ENCODE data around the gene GALNT14. TPM values are rescaled to one million over a fixed set of nuclear protein-coding genes. Genes with fewer than 3 reads are reported as not detected.

The GALNT14 gene
- total RNA-seq, 2 donors from 2014 or later: 1.6 TPM; not detected in 1

DNA sequence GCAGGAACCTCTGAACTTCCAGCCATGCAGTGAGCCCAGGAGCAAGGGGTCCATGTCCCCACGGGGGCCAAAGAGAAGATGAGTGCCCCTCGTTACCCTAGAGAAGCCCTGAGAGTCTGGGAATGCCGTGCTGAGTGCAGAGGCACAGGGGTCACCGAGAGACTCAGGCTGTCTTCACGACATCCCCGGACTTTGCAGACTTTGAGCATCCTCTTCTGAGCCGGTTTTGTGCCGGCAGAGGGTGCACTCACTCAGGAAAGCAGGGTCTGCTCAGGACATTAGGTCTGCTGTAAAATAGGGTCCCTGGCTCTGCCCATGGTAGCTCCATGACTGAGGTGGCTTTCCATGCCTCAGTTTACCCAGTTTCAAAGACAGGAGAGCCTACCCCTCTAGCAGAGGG lies 71.0 kb downstream of the GALNT14 start:
- Histone ChIP-seq H3K4me3 (no peak overlapping the region), H3K27ac (no peak overlapping the region), H3K4me1 (ENCODE audit: control insufficient read depth in 1 of 2, low read depth in 2 of 2) (no peaks in the 10 kb centered on the region), H3K27me3 (replicated peaks; ENCODE audit: insufficient read depth) (no peaks in the 10 kb centered on the region), H3K36me3 (no peaks in the 10 kb centered on the region), H3K9me3 (no peaks in the 10 kb centered on the region)
- ATAC-seq (ENCODE audit: insufficient number of reproducible peaks, low FRiP score, low read depth) (no peak), DNase-seq (ENCODE audit: low spot score) (no peak)
- TF ChIP-seq, protein P1, sequence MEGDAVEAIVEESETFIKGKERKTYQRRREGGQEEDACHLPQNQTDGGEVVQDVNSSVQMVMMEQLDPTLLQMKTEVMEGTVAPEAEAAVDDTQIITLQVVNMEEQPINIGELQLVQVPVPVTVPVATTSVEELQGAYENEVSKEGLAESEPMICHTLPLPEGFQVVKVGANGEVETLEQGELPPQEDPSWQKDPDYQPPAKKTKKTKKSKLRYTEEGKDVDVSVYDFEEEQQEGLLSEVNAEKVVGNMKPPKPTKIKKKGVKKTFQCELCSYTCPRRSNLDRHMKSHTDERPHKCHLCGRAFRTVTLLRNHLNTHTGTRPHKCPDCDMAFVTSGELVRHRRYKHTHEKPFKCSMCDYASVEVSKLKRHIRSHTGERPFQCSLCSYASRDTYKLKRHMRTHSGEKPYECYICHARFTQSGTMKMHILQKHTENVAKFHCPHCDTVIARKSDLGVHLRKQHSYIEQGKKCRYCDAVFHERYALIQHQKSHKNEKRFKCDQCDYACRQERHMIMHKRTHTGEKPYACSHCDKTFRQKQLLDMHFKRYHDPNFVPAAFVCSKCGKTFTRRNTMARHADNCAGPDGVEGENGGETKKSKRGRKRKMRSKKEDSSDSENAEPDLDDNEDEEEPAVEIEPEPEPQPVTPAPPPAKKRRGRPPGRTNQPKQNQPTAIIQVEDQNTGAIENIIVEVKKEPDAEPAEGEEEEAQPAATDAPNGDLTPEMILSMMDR (IDR thresholded peaks at IDR 0.05): no peak

DNA sequence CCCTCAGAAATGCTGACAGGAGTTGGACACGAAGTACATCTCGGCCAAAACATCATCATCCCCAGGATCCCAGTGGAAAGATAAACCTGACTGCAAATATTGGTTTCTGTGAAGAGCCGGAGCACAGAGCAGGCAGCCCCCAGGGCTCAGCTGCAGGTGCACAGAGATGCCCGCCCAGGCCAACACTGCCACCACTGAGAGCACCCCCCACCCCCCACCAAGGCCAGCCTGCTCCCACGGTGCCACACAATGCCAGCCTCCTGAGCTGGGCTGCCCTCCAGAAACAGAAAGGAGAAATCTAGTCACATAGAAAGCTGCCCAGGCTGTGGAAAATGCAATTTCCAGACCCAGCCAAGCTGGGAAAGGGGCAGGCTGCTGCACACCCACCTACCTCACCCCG lies 71.7 kb downstream of the GALNT14 start:
- TF ChIP-seq, protein P1 (IDR thresholded peaks at IDR 0.05): no peak
- no peaks in the 10 kb centered on the region for H3K27me3 ChIP-seq (replicated peaks; ENCODE audit: insufficient read depth)
- DNase-seq (ENCODE audit: low spot score) (no peak), ATAC-seq (ENCODE audit: insufficient number of reproducible peaks, low FRiP score, low read depth) (no peak)
- no peaks in the 10 kb centered on the region for H3K36me3 ChIP-seq
- no peaks in the 10 kb centered on the region for H3K9me3 ChIP-seq
- H3K4me3 ChIP-seq: no peak overlapping the region
- H3K4me1 ChIP-seq (ENCODE audit: control insufficient read depth in 1 of 2, low read depth in 2 of 2): no peaks in the 10 kb centered on the region
- no peak overlapping the region for H3K27ac ChIP-seq

GRCh38 chr2:31066086-31066485 lies 72.2 kb downstream of the GALNT14 start:
- Histone ChIP-seq H3K27ac (no peak overlapping the region), H3K9me3 (no peaks in the 10 kb centered on the region), H3K36me3 (no peaks in the 10 kb centered on the region), H3K27me3 (replicated peaks; ENCODE audit: insufficient read depth) (no peaks in the 10 kb centered on the region), H3K4me3 (no peak overlapping the region), H3K4me1 (ENCODE audit: control insufficient read depth in 1 of 2, low read depth in 2 of 2) (no peaks in the 10 kb centered on the region)
- ATAC-seq (ENCODE audit: insufficient number of reproducible peaks, low FRiP score, low read depth) (no peak), DNase-seq (ENCODE audit: low spot score) (no peak)
- TF ChIP-seq, protein P1 (IDR thresholded peaks at IDR 0.05): no peak

DNA sequence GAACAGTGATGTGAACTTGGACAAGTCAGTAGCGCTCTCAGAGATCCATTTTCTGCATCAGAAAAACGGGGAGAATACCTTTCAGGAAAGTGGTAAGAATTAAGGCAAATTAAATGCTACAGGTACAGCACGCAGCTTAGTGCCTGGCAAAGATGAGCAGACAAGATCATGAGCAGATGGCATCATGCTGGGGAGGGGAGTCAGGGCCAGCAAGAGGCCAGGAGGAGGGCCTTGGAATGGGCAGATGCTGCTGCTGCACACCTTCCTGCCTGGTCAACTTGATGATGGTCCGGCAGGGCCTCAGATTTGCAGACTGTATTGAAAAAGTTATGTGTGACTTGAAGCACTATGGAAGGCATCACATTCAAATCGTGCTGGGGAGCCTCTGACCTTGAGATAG lies 72.9 kb downstream of the GALNT14 start:
- Histone ChIP-seq H3K36me3 (no peaks in the 10 kb centered on the region), H3K4me1 (ENCODE audit: control insufficient read depth in 1 of 2, low read depth in 2 of 2) (no peaks in the 10 kb centered on the region), H3K9me3 (no peaks in the 10 kb centered on the region), H3K4me3 (no peak overlapping the region), H3K27ac (no peak overlapping the region), H3K27me3 (replicated peaks; ENCODE audit: insufficient read depth) (no peaks in the 10 kb centered on the region)
- ATAC-seq (ENCODE audit: insufficient number of reproducible peaks, low FRiP score, low read depth) (no peak), DNase-seq (ENCODE audit: low spot score) (no peak)
- TF ChIP-seq, protein P1 (IDR thresholded peaks at IDR 0.05): no peak

DNA sequence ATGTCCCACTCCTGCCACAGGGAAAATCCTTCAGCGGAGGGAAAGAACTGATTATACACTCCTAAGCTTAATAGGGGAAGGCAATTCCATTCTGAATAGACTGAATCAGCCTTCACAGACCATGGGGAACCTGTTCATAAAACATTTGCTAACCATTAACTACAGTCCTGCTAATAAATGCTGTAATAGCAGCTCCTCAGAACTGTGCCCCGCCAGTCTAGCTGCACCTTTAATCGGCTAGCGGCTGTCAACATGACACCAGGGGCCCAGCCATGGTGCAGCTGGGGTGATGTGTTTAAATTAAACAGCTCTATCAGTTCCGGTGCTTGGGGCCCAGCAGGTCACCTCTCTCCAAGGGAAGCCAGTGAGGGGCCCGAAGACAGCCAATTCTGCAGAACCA lies 77.8 kb downstream of the GALNT14 start:
- Histone ChIP-seq H3K27me3 (replicated peaks; ENCODE audit: insufficient read depth) (no peaks in the 10 kb centered on the region), H3K4me3 (no peak overlapping the region), H3K36me3 (no peaks in the 10 kb centered on the region), H3K9me3 (no peaks in the 10 kb centered on the region), H3K27ac (no peak overlapping the region), H3K4me1 (ENCODE audit: control insufficient read depth in 1 of 2, low read depth in 2 of 2) (no peaks in the 10 kb centered on the region)
- ATAC-seq (ENCODE audit: insufficient number of reproducible peaks, low FRiP score, low read depth): no peak
- DNase-seq (ENCODE audit: low spot score): no peak
- TF ChIP-seq, protein P1 (IDR thresholded peaks at IDR 0.05): no peak
